Endothelial cell of coronary artery (primary cell): ENCODE measurements around the gene MOSPD3. TPM values are rescaled to one million over a fixed set of nuclear protein-coding genes. Genes with fewer than 3 reads are reported as not detected.

ENCODE experiments used
- total RNA-seq: library from RNA; depleted of rRNA; stranded (reverse); fragments of >200 nt; gene quantifications from 2 replicates; pipeline ENCODE4 v1.2.3, GENCODE V29; 2014

Gene MOSPD3
- total RNA-seq: 4.0 and 4.2 TPM in 2 replicates

GRCh38 chr7:100611983-100612729, at the start of gene MOSPD3:
MOSPD3 (plus strand) TSS chr7:100612540; CDS start chr7:100612792, 252 bp downstream.

GRCh38 chr7:100573691-100574361, 38.5 kb upstream of the MOSPD3 start, which contains the start of gene SAP25:
SAP25 (minus strand) TSS chr7:100573900; CDS start chr7:100573742, 158 bp downstream.

GRCh38 chr7:100585511-100586265, 26.7 kb upstream of the MOSPD3 start, which contains the start of gene LRCH4:
LRCH4 (minus strand) TSS chr7:100586129; CDS start chr7:100586100, 29 bp downstream.

GRCh38 chr7:100586266-100587025, 25.9 kb upstream of the MOSPD3 start, which contains the start of gene FBXO24:
FBXO24 (plus strand) TSS chr7:100586328; CDS start chr7:100586626, 298 bp downstream.

GRCh38 chr7:100641463-100641859, 29.1 kb downstream of the MOSPD3 start, which contains the start of gene TFR2:
TFR2 (minus strand) TSS chr7:100641552; CDS start chr7:100641509, 43 bp downstream.

GRCh38 chr7:100655908-100656674, 43.8 kb downstream of the MOSPD3 start, which contains the start of gene ACTL6B:
ACTL6B (minus strand) TSS chr7:100656448; CDS start chr7:100656354, 94 bp downstream.

Other genes starting within 250 kb of the MOSPD3 start
- gene PILRA, start 239.1 kb upstream of the MOSPD3 start, total RNA-seq: 0.28 TPM in 1 of 2 replicates, not detected in the other
- 0.54 and 0.85 TPM in 2 replicates for gene ZCWPW1, start 183.8 kb upstream of the MOSPD3 start, total RNA-seq
- gene MEPCE, start 182.7 kb upstream of the MOSPD3 start, total RNA-seq: 33.0 and 42.9 TPM in 2 replicates
- 18.1 and 18.5 TPM in 2 replicates for gene PPP1R35, start 176.0 kb upstream of the MOSPD3 start, total RNA-seq
- gene SPACDR, start 148.3 kb upstream of the MOSPD3 start, total RNA-seq: 1.3 and 1.9 TPM in 2 replicates
- gene TSC22D4, start 133.3 kb upstream of the MOSPD3 start, total RNA-seq: 27.9 and 32.6 TPM in 2 replicates
- gene NYAP1, start 128.6 kb upstream of the MOSPD3 start, total RNA-seq: 1.9 and 2.2 TPM in 2 replicates
- gene AGFG2, start 73.3 kb upstream of the MOSPD3 start, total RNA-seq: 18.0 and 19.2 TPM in 2 replicates
- not detected in 2 replicates for gene SAP25, start 38.6 kb upstream of the MOSPD3 start, total RNA-seq
- gene LRCH4, start 26.4 kb upstream of the MOSPD3 start, total RNA-seq: 6.2 and 9.3 TPM in 2 replicates
- gene FBXO24, start 26.2 kb upstream of the MOSPD3 start, total RNA-seq: 0.09 and 0.28 TPM in 2 replicates
- gene PCOLCE, start 10.2 kb upstream of the MOSPD3 start, total RNA-seq: 0.28 and 0.45 TPM in 2 replicates
- gene TFR2, start 29.0 kb downstream of the MOSPD3 start, total RNA-seq: 0.18 and 0.19 TPM in 2 replicates
- not detected in 2 replicates for gene ACTL6B, start 43.9 kb downstream of the MOSPD3 start, total RNA-seq
- gene GNB2, start 61.2 kb downstream of the MOSPD3 start, total RNA-seq: 79.3 and 96.9 TPM in 2 replicates
- 12.1 and 16.4 TPM in 2 replicates for gene GIGYF1, start 81.7 kb downstream of the MOSPD3 start, total RNA-seq
- 34.6 and 45.7 TPM in 2 replicates for gene POP7, start 93.6 kb downstream of the MOSPD3 start, total RNA-seq
- gene EPO, start 107.9 kb downstream of the MOSPD3 start, total RNA-seq: not detected in 2 replicates
- gene ZAN, start 121.1 kb downstream of the MOSPD3 start, total RNA-seq: not detected in 2 replicates
- 281 and 308 TPM in 2 replicates for gene EPHB4, start 215.0 kb downstream of the MOSPD3 start, total RNA-seq
- gene SLC12A9, start 240.2 kb downstream of the MOSPD3 start, total RNA-seq: 20.0 and 22.2 TPM in 2 replicates